ENCODE results near the gene PPP1R12C. TPM values are rescaled to one million over a fixed set of nuclear protein-coding genes. Genes with fewer than 3 reads are reported as not detected.

The PPP1R12C gene
- total and polyA plus RNA-seq, 2 donors from 2014 or later, result 89.0 to 146 TPM

- DNase-seq, result no peak
- no peak for FAIRE-seq
- Histone ChIP-seq H3K4me1 (ENCODE audit: control insufficient read depth in 2 of 3, insufficient read depth in 2 of 3, low read depth in 1 of 3, low read length in 3 of 3) (no peaks in the 10 kb centered on the region), H3K9me3 (ENCODE audit: control insufficient read depth in 2 of 3, insufficient read depth in 1 of 3, low read length in 3 of 3) (no peaks in the 10 kb centered on the region), H3K4me3 (ENCODE audit: low read length in 3 of 3) (no peak overlapping the region), H3K27ac (ENCODE audit: low read depth in 2 of 2, low read length in 2 of 2) (no peak overlapping the region), H3K36me3 (ENCODE audit: control insufficient read depth in 2 of 3, insufficient read depth in 3 of 3, low read length in 3 of 3) (no peaks in the 10 kb centered on the region), H3K27me3 (ENCODE audit: control insufficient read depth, insufficient read depth, low read length) (no peaks in the 10 kb centered on the region), H3K9ac (ENCODE audit: low read length in 3 of 3) (no peak overlapping the region)
- intact Hi-C loops (cut with DNase I), result no loop called here
- no peak for TF ChIP-seq CTCF (IDR thresholded peaks at IDR 0.05; ENCODE audit: borderline replicate concordance, extremely low read depth, insufficient read depth)
Measured at GRCh38 chr19:55137915-55138314, 20.5 kb upstream of the PPP1R12C start.

DNA sequence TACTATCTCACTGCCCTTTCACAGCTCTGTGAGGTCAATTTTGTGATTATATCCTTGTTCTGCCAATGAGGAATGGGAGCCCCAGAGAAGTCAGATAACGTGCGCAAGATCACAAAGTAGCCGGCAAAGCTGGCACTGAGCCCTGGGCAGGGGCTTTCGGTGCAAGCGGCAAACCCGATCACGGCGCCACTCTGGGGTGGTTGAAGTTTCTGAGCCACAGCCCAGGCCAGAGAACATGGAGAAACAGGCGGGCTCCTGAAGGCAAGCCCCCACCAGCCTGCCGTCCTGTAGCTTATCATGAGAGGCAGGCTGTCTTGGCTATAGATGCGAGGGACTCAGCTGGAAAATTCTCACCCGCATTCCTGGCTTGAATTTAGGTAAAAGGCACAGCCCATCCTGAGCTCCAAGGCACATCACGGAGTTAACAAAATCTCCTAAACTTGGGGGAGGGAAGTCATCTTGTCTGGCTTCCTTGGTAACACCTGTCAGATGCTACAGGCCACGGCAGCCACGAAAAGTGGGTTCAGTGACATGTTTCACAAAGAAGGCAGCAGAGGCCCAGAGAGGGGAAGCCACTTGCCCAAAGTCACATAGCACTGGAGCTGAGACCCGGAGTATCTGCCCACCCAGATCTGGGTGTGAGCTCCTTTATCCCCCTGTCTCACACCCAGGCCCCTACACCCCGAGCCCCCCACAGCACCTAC lies 19.1 kb upstream of the PPP1R12C start:
- Histone ChIP-seq H3K27ac (ENCODE audit: low read depth in 2 of 2, low read length in 2 of 2) (no peak overlapping the region), H3K9me3 (ENCODE audit: control insufficient read depth in 2 of 3, insufficient read depth in 1 of 3, low read length in 3 of 3) (no peaks in the 10 kb centered on the region), H3K4me3 (ENCODE audit: low read length in 3 of 3) (no peak overlapping the region), H3K4me1 (ENCODE audit: control insufficient read depth in 2 of 3, insufficient read depth in 2 of 3, low read depth in 1 of 3, low read length in 3 of 3) (no peaks in the 10 kb centered on the region), H3K9ac (ENCODE audit: low read length in 3 of 3) (no peak overlapping the region), H3K36me3 (ENCODE audit: control insufficient read depth in 2 of 3, insufficient read depth in 3 of 3, low read length in 3 of 3) (no peaks in the 10 kb centered on the region), H3K27me3 (ENCODE audit: control insufficient read depth, insufficient read depth, low read length) (no peaks in the 10 kb centered on the region)
- no peak for FAIRE-seq
- DNase-seq, result no peak
- no peak for TF ChIP-seq CTCF (IDR thresholded peaks at IDR 0.05; ENCODE audit: borderline replicate concordance, extremely low read depth, insufficient read depth)
- intact Hi-C loops (cut with DNase I), result no loop called here

GRCh38 chr19:55134736-55135135 lies 17.3 kb upstream of the PPP1R12C start:
- intact Hi-C loops (cut with DNase I), result no loop called here
- FAIRE-seq, result no peak
- no peak overlapping the region for H3K4me3 ChIP-seq (ENCODE audit: low read length in 3 of 3)
- H3K27ac ChIP-seq (ENCODE audit: low read depth in 2 of 2, low read length in 2 of 2), result no peak overlapping the region
- no peaks in the 10 kb centered on the region for H3K9me3 ChIP-seq (ENCODE audit: control insufficient read depth in 2 of 3, insufficient read depth in 1 of 3, low read length in 3 of 3)
- no peaks in the 10 kb centered on the region for H3K36me3 ChIP-seq (ENCODE audit: control insufficient read depth in 2 of 3, insufficient read depth in 3 of 3, low read length in 3 of 3)
- H3K9ac ChIP-seq (ENCODE audit: low read length in 3 of 3), result no peak overlapping the region
- no peaks in the 10 kb centered on the region for H3K4me1 ChIP-seq (ENCODE audit: control insufficient read depth in 2 of 3, insufficient read depth in 2 of 3, low read depth in 1 of 3, low read length in 3 of 3)
- no peak for TF ChIP-seq CTCF (IDR thresholded peaks at IDR 0.05; ENCODE audit: borderline replicate concordance, extremely low read depth, insufficient read depth)
- no peak for DNase-seq
- no peaks in the 10 kb centered on the region for H3K27me3 ChIP-seq (ENCODE audit: control insufficient read depth, insufficient read depth, low read length)
